Subcutaneous abdominal adipose tissue (tissue), 5 donors: ENCODE data around the gene SMARCC2.

Experiments
- H3K27ac ChIP-seq: one replicate; pipeline ENCODE4 v1.7.0; 2013; ENCODE audit warnings: low read depth, mild to moderate bottlenecking, inconsistent platforms, low read length, moderate library complexity
- H3K27me3 ChIP-seq, 5 donors: one replicate each; pipeline ENCODE4 v1.7.0; 2013; ENCODE audit warnings: low read length in 5 of 5, inconsistent platforms in 1 of 5; ENCODE audit not compliant: control insufficient read depth in 5 of 5, insufficient read depth in 4 of 5
- H3K36me3 ChIP-seq, 5 donors: one replicate each; pipeline ENCODE4 v1.7.0; 2013; ENCODE audit warnings: low read length in 5 of 5; ENCODE audit not compliant: control insufficient read depth in 5 of 5, insufficient read depth in 5 of 5
- H3K4me1 ChIP-seq, 5 donors: one replicate each; pipeline ENCODE4 v1.7.0; 2013; ENCODE audit warnings: low read length in 5 of 5, mild to moderate bottlenecking in 3 of 5, moderate library complexity in 1 of 5; ENCODE audit not compliant: control insufficient read depth in 5 of 5, insufficient read depth in 5 of 5
- H3K4me3 ChIP-seq, 5 donors: one replicate each; pipeline ENCODE4 v1.7.0; 2013; ENCODE audit warnings: low read length in 5 of 5, low read depth in 1 of 5
- H3K9ac ChIP-seq, 5 donors: one replicate each; pipeline ENCODE4 v1.7.0; 2013; ENCODE audit warnings: low read length in 5 of 5, mild to moderate bottlenecking in 4 of 5, moderate library complexity in 3 of 5
- H3K9me3 ChIP-seq, 5 donors: one replicate each; pipeline ENCODE4 v1.7.0; 2013; ENCODE audit warnings: low read length in 5 of 5; ENCODE audit not compliant: control insufficient read depth in 5 of 5
- donor health status: healthy.
- donor health status: healthy.
- donor health status: healthy.
- donor health status: healthy.
- donor health status: healthy.

Gene SMARCC2

GRCh38 chr12:56224954-56225353 lies 35.7 kb upstream of the SMARCC2 start:
- H3K27ac ChIP-seq, result peak overlapping the region; percentile 46
- H3K27me3 ChIP-seq, result no peaks in the 10 kb centered on the region
- H3K9ac ChIP-seq, result peak overlapping the region in 4 of 5 donors; percentile 56 to 84 (median 81)
- peak overlapping the region in 4 of 5 donors; percentile 70 to 84 (median 76) for H3K4me3 ChIP-seq
- H3K4me1 ChIP-seq, result peaks cover 8 to 46% (median 40%) of the 10 kb centered on the region in 5 donors
- H3K9me3 ChIP-seq, result no peaks in the 10 kb centered on the region
- H3K36me3 ChIP-seq, result peaks cover 0 to 14% (median 6%) of the 10 kb centered on the region in 5 donors

GRCh38 chr12:56224102-56224701 lies 34.9 kb upstream of the SMARCC2 start, which contains the start of gene NABP2:
TSS of gene NABP2 (plus strand) at chr12:56224342. CDS start at chr12:56224857, 515 bp downstream.
- Histone ChIP-seq H3K27ac (peak within 1 kb of the TSS; percentile 99), H3K4me3 (peak within 1 kb of the TSS; percentile 59 to 84 (median 75)), H3K27me3 (no peaks in the 10 kb centered on the region), H3K9me3 (no peaks in the 10 kb centered on the region), H3K36me3 (peaks cover 0 to 13% (median 6%) of the 10 kb centered on the region in 5 donors), H3K4me1 (peaks cover 8 to 51% (median 44%) of the 10 kb centered on the region in 5 donors), H3K9ac (peak within 1 kb of the TSS; percentile 59 to 84 (median 78))

GRCh38 chr12:56223571-56224101 lies 34.4 kb upstream of the SMARCC2 start:
- H3K4me3 ChIP-seq, result peak overlapping the region; percentile 55 to 78 (median 70)
- H3K9ac ChIP-seq, result peak overlapping the region; percentile 46 to 69 (median 51)
- H3K27me3 ChIP-seq, result no peaks in the 10 kb centered on the region
- no peaks in the 10 kb centered on the region for H3K9me3 ChIP-seq
- H3K27ac ChIP-seq, result peak overlapping the region; percentile 99
- peaks cover 8 to 51% (median 44%) of the 10 kb centered on the region in 5 donors for H3K4me1 ChIP-seq
- peaks cover 0 to 9% (median 3%) of the 10 kb centered on the region in 5 donors for H3K36me3 ChIP-seq

GRCh38 chr12:56222531-56222895 lies 33.2 kb upstream of the SMARCC2 start:
- Histone ChIP-seq H3K4me1 (peaks cover 8 to 52% (median 44%) of the 10 kb centered on the region in 5 donors), H3K9me3 (no peaks in the 10 kb centered on the region), H3K36me3 (peaks cover 0 to 7% (median 4%) of the 10 kb centered on the region in 5 donors), H3K27me3 (no peaks in the 10 kb centered on the region), H3K9ac (peak overlapping the region; percentile 85 to 95 (median 92)), H3K27ac (peak overlapping the region; percentile 99), H3K4me3 (peak overlapping the region; percentile 76 to 93 (median 88))

GRCh38 chr12:56221757-56222530 lies 32.7 kb upstream of the SMARCC2 start, which contains the start of gene RNF41:
TSS of gene RNF41 (minus strand) at chr12:56221922. CDS start at chr12:56214047, 7,875 bp downstream.
- no peaks in the 10 kb centered on the region for H3K27me3 ChIP-seq
- peaks cover 0 to 4% (median 2%) of the 10 kb centered on the region in 5 donors for H3K36me3 ChIP-seq
- peak within 1 kb of the TSS; percentile 99 for H3K27ac ChIP-seq
- peak within 1 kb of the TSS; percentile 85 to 95 (median 92) for H3K9ac ChIP-seq
- H3K9me3 ChIP-seq, result no peaks in the 10 kb centered on the region
- H3K4me1 ChIP-seq, result peaks cover 8 to 54% (median 44%) of the 10 kb centered on the region in 5 donors
- peak within 1 kb of the TSS; percentile 76 to 93 (median 88) for H3K4me3 ChIP-seq

- H3K27ac ChIP-seq, result peak overlapping the region; percentile 99
- peaks cover 0 to 8% (median 6%) of the 10 kb centered on the region in 5 donors for H3K36me3 ChIP-seq
- peak overlapping the region; percentile 76 to 93 (median 88) for H3K4me3 ChIP-seq
- no peaks in the 10 kb centered on the region for H3K27me3 ChIP-seq
- peaks cover 8 to 54% (median 44%) of the 10 kb centered on the region in 5 donors for H3K4me1 ChIP-seq
- peak overlapping the region; percentile 85 to 95 (median 92) for H3K9ac ChIP-seq
- H3K9me3 ChIP-seq, result no peaks in the 10 kb centered on the region
These were observed 32.0 kb upstream of the SMARCC2 start for GRCh38 chr12:56221232-56221756.

- Histone ChIP-seq H3K9ac (peak overlapping the region; percentile 85 to 95 (median 92)), H3K27ac (peak overlapping the region; percentile 99), H3K4me1 (peaks cover 8 to 54% (median 44%) of the 10 kb centered on the region in 5 donors), H3K9me3 (no peaks in the 10 kb centered on the region), H3K36me3 (peaks cover 0 to 14% (median 9%) of the 10 kb centered on the region in 5 donors), H3K27me3 (no peaks in the 10 kb centered on the region), H3K4me3 (peak overlapping the region; percentile 76 to 93 (median 88))
These were observed 31.4 kb upstream of the SMARCC2 start for GRCh38 chr12:56220611-56221231.

- peaks cover 0 to 23% (median 15%) of the 10 kb centered on the region in 5 donors for H3K36me3 ChIP-seq
- H3K4me1 ChIP-seq, result peaks cover 8 to 50% (median 41%) of the 10 kb centered on the region in 5 donors
- no peak overlapping the region for H3K4me3 ChIP-seq
- H3K27ac ChIP-seq, result no peak overlapping the region
- H3K9me3 ChIP-seq, result no peaks in the 10 kb centered on the region
- no peaks in the 10 kb centered on the region for H3K27me3 ChIP-seq
- no peak overlapping the region for H3K9ac ChIP-seq
These were observed 30.6 kb upstream of the SMARCC2 start for GRCh38 chr12:56219840-56220239.

GRCh38 chr12:56216461-56216860 lies 27.2 kb upstream of the SMARCC2 start:
- Histone ChIP-seq H3K9ac (no peak overlapping the region), H3K4me1 (peaks cover 0 to 23% (median 18%) of the 10 kb centered on the region in 5 donors), H3K27me3 (no peaks in the 10 kb centered on the region), H3K27ac (no peak overlapping the region), H3K4me3 (no peak overlapping the region), H3K36me3 (peaks cover 14 to 55% (median 43%) of the 10 kb centered on the region in 5 donors), H3K9me3 (no peaks in the 10 kb centered on the region)
